HG03521 (cell line): Measurements from ENCODE around the gene PAN2.
"Not testable (repeated sequence)": the region's sequence is repeated elsewhere in the genome, so short reads cannot be mapped to it uniquely, and the experiment has no call there.

ENCODE experiments used
- ATAC-seq: cut with Tn5 transposase; IDR thresholded peaks from one replicate; pipeline ENCODE4 v1.9.1; 2021; ENCODE audit warnings: mild to moderate bottlenecking, moderate library complexity; ENCODE audit not compliant: unreplicated experiment

The PAN2 gene

DNA sequence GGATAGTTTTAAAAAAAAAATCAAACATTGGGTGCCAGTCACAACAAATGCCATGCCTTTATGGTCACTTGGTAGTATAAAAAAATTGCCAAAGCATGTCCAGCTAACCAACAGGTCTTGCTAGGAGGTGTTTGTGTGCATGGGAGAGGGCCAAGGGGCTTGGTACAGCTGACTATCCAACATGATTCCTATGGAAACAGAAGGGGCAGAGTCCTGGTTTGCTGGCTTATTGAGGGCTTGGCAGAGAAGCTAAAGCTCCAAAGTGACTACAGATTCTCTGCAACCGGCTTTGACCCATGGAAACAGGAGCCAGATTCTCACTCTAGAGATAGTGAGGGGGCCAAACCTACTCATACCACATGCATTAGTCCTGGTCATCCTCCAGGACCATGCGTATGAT, 61.3 kb downstream of the PAN2 start:
- not testable (repeated sequence) for ATAC-seq

DNA sequence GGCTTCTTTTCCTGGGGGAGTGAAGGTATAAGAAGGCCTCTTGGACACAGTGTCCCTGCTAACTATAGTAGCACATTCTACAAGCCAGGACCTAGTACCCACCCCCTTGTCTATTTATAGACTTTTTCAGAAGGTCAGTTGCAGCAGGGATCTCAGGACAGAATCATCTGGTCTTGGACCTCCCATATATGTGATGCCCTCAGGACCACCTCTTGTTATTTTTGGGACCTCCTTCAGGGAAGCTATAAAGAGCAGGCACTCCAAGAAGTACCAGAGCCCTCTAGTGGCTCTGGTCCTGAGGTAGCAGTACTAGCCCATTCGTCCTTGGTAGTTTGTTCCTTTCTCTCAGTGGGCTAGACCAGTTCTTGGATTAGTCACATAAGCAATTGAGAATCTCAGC, 62.8 kb downstream of the PAN2 start:
- ATAC-seq: no peak

DNA sequence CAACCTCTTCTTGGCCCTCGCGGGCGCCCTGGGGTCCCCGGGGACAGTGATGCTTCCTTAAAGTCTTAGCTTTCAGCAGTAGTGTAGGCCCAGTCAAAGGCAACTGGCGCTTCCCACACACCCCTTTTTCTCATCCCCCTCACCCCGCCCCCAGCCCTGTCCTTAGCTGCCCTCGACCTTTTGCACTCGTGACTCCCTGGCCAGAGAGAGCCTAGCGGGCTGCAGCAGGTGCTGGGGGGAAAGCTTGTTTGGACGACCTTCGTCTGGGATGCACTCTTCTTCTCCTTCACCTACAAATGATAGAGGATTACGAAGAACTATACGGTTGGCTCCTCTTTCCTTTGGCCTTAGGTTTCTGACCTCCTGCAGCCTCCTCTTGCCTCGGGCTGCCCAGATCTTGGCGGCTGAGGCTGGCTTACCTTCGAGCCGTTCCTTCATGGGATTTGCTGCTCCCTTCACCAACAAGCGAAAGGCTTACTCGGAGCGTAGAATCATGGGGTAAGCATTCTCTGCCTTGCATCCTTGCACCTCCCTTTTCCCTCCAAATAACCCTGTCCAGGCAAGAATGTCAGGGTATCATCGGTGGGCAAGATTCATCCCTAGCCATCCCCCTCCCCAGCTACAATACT, 66.2 kb downstream of the PAN2 start:
- no peak for ATAC-seq

DNA sequence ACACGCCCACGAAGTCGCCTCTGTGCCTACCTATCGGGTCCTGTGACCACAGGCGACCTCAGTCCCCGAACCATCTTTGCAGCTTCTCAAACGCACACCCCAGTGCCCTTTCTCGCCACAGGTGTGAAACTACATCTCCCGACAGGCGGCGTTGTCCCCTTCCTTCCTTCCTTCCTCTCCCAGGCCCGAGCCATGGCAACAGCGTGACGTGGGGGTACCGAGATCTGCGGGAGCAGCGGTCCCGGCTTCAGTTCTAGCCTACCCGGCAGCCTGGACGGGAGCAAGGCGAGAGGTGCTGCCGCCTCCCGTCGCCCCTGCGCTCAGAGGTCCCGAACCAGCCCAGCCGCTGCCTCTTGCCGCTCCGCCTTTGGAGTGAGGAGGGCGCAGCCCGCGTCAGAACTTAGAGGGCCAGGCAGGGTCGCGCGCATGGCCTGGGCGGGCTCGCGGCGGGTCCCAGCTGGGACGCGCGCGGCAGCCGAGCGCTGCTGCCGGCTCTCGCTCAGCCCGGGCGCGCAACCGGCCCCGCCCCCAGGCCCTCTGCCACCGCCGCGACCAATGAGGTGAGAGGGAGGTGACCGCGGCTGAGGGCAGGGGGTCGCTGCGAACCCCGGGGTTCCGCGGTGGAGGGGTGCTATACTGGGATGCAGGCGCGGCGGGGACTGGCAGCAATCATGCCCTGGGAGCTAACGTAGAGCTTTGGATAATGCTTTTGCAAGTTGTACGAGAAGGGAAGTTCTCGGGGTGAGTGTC, 66.9 kb downstream of the PAN2 start, which contains the start of gene COQ10A:
TSS of gene COQ10A (plus strand) at position 250 of the 750 bp plus-strand sequence. CDS start at position 427, 177 bp downstream.
- ATAC-seq: peak; percentile 82
